ENCODE data around the gene NAA35. TPM values are rescaled to one million over a fixed set of nuclear protein-coding genes. Genes with fewer than 3 reads are reported as not detected.

The NAA35 gene
- total RNA-seq, 1 experiment from 2014 or later: 34.7 TPM

DNA sequence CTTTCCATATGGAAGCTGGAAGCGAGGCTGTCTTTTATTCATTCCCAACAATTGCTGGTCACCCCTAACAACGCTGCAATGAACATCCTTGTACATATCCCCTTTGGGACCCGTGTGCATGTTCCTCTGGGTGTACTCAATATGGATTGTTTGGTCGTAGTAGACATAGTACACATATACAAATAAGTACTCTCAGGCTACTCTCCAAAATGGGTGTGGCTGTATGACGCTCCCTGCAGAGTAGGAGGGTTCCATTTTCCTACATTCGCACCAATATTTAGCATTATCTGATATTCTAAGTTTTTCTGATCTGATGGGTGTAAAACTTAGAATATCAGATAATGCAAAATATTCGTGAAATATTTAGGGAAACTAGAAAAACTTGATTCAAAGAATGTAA is 23.2 kb upstream of the NAA35 start:
- ATAC-seq: no peak
- CTCF ChIA-PET: no interaction called here
- Mint-ChIP-seq H3K4me1 (no peaks in the 10 kb centered on the region), H3K4me3 (no peak overlapping the region), H3K27ac (no peak overlapping the region), H3K27me3 (ENCODE audit: low read depth) (no peaks in the 10 kb centered on the region; the same call in 1 of the 2 replicates), H3K9me3 (no peaks in the 10 kb centered on the region), H3K36me3 (no peaks in the 10 kb centered on the region)
- TF ChIP-seq JAZF1 (CRISPR knock-in tag; IDR thresholded peaks at IDR 0.05): no peak
- POLR2A ChIA-PET: no interaction called here
- no peak for DNase-seq (ENCODE audit: low spot score)

- no peaks in the 10 kb centered on the region for H3K36me3 Mint-ChIP-seq
- ChIA-PET POLR2A (no interaction called here), CTCF (no interaction called here)
- TF ChIP-seq TEAD4 (CRISPR knock-in tag; IDR thresholded peaks at IDR 0.05): no peak
- no peak for TF ChIP-seq FOXK1 (CRISPR knock-in tag; IDR thresholded peaks at IDR 0.05)
- no peak for TF ChIP-seq ZNF138 (CRISPR knock-in tag; conservative IDR thresholded peaks at IDR 0.05)
- TF ChIP-seq, protein P1, sequence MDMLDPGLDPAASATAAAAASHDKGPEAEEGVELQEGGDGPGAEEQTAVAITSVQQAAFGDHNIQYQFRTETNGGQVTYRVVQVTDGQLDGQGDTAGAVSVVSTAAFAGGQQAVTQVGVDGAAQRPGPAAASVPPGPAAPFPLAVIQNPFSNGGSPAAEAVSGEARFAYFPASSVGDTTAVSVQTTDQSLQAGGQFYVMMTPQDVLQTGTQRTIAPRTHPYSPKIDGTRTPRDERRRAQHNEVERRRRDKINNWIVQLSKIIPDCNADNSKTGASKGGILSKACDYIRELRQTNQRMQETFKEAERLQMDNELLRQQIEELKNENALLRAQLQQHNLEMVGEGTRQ (CRISPR knock-in tag; IDR thresholded peaks at IDR 0.05): no peak
- no peak for TF ChIP-seq MXD4 (CRISPR knock-in tag; IDR thresholded peaks at IDR 0.05; ENCODE audit: borderline replicate concordance)
- TF ChIP-seq, protein P2, sequence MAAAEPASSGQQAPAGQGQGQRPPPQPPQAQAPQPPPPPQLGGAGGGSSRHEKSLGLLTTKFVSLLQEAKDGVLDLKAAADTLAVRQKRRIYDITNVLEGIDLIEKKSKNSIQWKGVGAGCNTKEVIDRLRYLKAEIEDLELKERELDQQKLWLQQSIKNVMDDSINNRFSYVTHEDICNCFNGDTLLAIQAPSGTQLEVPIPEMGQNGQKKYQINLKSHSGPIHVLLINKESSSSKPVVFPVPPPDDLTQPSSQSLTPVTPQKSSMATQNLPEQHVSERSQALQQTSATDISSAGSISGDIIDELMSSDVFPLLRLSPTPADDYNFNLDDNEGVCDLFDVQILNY (CRISPR knock-in tag; IDR thresholded peaks at IDR 0.05): no peak
- TF ChIP-seq SOX15 (CRISPR knock-in tag; IDR thresholded peaks at IDR 0.05): no peak
- no peak for TF ChIP-seq AFF4 (CRISPR knock-in tag; IDR thresholded peaks at IDR 0.05; ENCODE audit: borderline replicate concordance)
- no peak for TF ChIP-seq NR2C2 (CRISPR knock-in tag; IDR thresholded peaks at IDR 0.05)
- TF ChIP-seq TEAD1 (CRISPR knock-in tag; IDR thresholded peaks at IDR 0.05): no peak
- TF ChIP-seq PRDM15 (CRISPR knock-in tag; IDR thresholded peaks at IDR 0.05): no peak
- TF ChIP-seq CREB1 (CRISPR knock-in tag; IDR thresholded peaks at IDR 0.05): no peak
- TF ChIP-seq JUN (CRISPR knock-in tag; IDR thresholded peaks at IDR 0.05): no peak
- TF ChIP-seq, protein P3, sequence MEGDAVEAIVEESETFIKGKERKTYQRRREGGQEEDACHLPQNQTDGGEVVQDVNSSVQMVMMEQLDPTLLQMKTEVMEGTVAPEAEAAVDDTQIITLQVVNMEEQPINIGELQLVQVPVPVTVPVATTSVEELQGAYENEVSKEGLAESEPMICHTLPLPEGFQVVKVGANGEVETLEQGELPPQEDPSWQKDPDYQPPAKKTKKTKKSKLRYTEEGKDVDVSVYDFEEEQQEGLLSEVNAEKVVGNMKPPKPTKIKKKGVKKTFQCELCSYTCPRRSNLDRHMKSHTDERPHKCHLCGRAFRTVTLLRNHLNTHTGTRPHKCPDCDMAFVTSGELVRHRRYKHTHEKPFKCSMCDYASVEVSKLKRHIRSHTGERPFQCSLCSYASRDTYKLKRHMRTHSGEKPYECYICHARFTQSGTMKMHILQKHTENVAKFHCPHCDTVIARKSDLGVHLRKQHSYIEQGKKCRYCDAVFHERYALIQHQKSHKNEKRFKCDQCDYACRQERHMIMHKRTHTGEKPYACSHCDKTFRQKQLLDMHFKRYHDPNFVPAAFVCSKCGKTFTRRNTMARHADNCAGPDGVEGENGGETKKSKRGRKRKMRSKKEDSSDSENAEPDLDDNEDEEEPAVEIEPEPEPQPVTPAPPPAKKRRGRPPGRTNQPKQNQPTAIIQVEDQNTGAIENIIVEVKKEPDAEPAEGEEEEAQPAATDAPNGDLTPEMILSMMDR (IDR thresholded peaks at IDR 0.05): no peak
- TF ChIP-seq TCF7 (CRISPR knock-in tag; IDR thresholded peaks at IDR 0.05; ENCODE audit: low read depth): no peak
- TF ChIP-seq, protein P4, sequence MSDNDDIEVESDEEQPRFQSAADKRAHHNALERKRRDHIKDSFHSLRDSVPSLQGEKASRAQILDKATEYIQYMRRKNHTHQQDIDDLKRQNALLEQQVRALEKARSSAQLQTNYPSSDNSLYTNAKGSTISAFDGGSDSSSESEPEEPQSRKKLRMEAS (CRISPR knock-in tag; IDR thresholded peaks at IDR 0.05): no peak
- TF ChIP-seq, protein P5, sequence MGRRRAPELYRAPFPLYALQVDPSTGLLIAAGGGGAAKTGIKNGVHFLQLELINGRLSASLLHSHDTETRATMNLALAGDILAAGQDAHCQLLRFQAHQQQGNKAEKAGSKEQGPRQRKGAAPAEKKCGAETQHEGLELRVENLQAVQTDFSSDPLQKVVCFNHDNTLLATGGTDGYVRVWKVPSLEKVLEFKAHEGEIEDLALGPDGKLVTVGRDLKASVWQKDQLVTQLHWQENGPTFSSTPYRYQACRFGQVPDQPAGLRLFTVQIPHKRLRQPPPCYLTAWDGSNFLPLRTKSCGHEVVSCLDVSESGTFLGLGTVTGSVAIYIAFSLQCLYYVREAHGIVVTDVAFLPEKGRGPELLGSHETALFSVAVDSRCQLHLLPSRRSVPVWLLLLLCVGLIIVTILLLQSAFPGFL (CRISPR knock-in tag; IDR thresholded peaks at IDR 0.05; ENCODE audit: borderline replicate concordance): no peak
- no peak for TF ChIP-seq ZNF219 (CRISPR knock-in tag; IDR thresholded peaks at IDR 0.05; ENCODE audit: borderline replicate concordance)
- no peak for TF ChIP-seq CBFB (CRISPR knock-in tag; IDR thresholded peaks at IDR 0.05; ENCODE audit: low read depth)
- H3K4me1 Mint-ChIP-seq: peaks cover 3% of the 10 kb centered on the region; the same call in 1 of the 2 replicates
- no peak for ATAC-seq
- no peak for DNase-seq (ENCODE audit: low spot score)
- no peaks in the 10 kb centered on the region for H3K27me3 Mint-ChIP-seq (ENCODE audit: low read depth)
- H3K27ac Mint-ChIP-seq: no peak overlapping the region
- H3K4me3 Mint-ChIP-seq: no peak overlapping the region
- no peaks in the 10 kb centered on the region for H3K9me3 Mint-ChIP-seq
These were observed 15.5 kb upstream of the NAA35 start for GRCh38 chr9:85925493-85925892.

Data from WTC11 (cell line).